ENCODE data around the gene SOX15.

DNA sequence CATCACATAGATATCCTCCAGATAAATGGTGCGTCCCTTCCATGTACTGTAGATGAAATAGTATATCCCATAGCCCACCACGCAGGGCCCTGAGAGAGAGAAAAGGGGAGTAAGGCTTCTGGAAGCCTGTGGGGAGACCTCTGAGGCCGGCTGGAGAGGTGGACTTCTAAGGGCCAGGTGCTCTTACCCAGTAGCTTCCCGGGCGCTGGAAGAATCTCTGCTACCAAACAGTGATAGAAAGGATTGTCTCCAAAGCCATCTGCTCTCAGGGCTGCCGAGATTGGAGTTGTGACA is 37.0 kb upstream of the SOX15 start:
- TF ChIP-seq POLR2AphosphoS5 (IDR thresholded peaks at IDR 0.05; ENCODE audit: borderline replicate concordance, low read depth, low read length) (no peak), EZH2 (IDR thresholded peaks at IDR 0.05) (no peak)

All from SK-N-MC (cell line).